Stimulated activated naive CD8-positive, alpha-beta T cell treated with anti-CD3 and anti-CD28 coated beads, Interleukin-15, amount 100 ng/mL, for 72 hours (primary cell): ENCODE measurements around the gene ANK3.
A peak's percentile ranks its signal among the peaks of the same experiment; 100 is the strongest.

Experiments
- ATAC-seq: fragments of 150-1000 bp; cut with Tn5 transposase; 2 replicates; pipeline ENCODE4 v1.10.0; 2021; ENCODE audit warnings: mild to moderate bottlenecking, moderate library complexity
- DNase-seq, 2 donors: peaks; one replicate each; pipeline ENCODE4 v3.0.0; 2021 to 2022
- H3K27ac Mint-ChIP-seq, 2 donors: one replicate each; pipeline ENCODE4 v1.8.0; 2022; ENCODE audit warnings: mild to moderate bottlenecking in 2 of 2, mixed read lengths in 2 of 2, moderate library complexity in 2 of 2
- H3K27me3 Mint-ChIP-seq: one replicate; pipeline ENCODE4 v1.8.0; 2022; ENCODE audit warnings: mixed read lengths
- H3K4me1 Mint-ChIP-seq: one replicate; pipeline ENCODE4 v1.8.0; 2022; ENCODE audit warnings: mild to moderate bottlenecking, mixed read lengths
- H3K4me3 Mint-ChIP-seq, 2 donors: one replicate each; pipeline ENCODE4 v1.8.0; 2022; ENCODE audit warnings: mild to moderate bottlenecking in 2 of 2, mixed read lengths in 2 of 2, moderate library complexity in 1 of 2
- H3K9me3 Mint-ChIP-seq, 2 donors: one replicate each; pipeline ENCODE4 v1.8.0; 2022; ENCODE audit warnings: mixed read lengths in 2 of 2

Gene ANK3

GRCh38 chr10:60396766-60397165 lies 7.1 kb upstream of the ANK3 start:
- peaks cover 13% of the 10 kb centered on the region for H3K4me1 Mint-ChIP-seq
- ATAC-seq (no peak), DNase-seq (no peak)
- no peaks in the 10 kb centered on the region for H3K27me3 Mint-ChIP-seq
- no peaks in the 10 kb centered on the region for H3K9me3 Mint-ChIP-seq
- H3K4me3 Mint-ChIP-seq: no peak overlapping the region
- H3K27ac Mint-ChIP-seq: no peak overlapping the region

GRCh38 chr10:60395711-60396110 lies 6.0 kb upstream of the ANK3 start:
- ATAC-seq: no peak
- Mint-ChIP-seq H3K4me3 (no peak overlapping the region), H3K27me3 (no peaks in the 10 kb centered on the region), H3K27ac (no peak overlapping the region), H3K9me3 (no peaks in the 10 kb centered on the region), H3K4me1 (peaks cover 13% of the 10 kb centered on the region)
- no peak for DNase-seq

GRCh38 chr10:60394446-60394845 lies 4.8 kb upstream of the ANK3 start:
- no peak overlapping the region for H3K4me3 Mint-ChIP-seq
- DNase-seq: peak; percentile 3 to 36
- no peak overlapping the region for H3K27ac Mint-ChIP-seq
- H3K27me3 Mint-ChIP-seq: no peaks in the 10 kb centered on the region
- peak; percentile 97 for ATAC-seq
- peaks cover 15% of the 10 kb centered on the region for H3K4me1 Mint-ChIP-seq
- H3K9me3 Mint-ChIP-seq: no peaks in the 10 kb centered on the region

GRCh38 chr10:60390224-60390626 lies 550 bp upstream of the ANK3 start:
- DNase-seq (no peak), ATAC-seq (no peak)
- no peaks in the 10 kb centered on the region for H3K9me3 Mint-ChIP-seq
- peaks cover 17% of the 10 kb centered on the region for H3K4me1 Mint-ChIP-seq
- no peak overlapping the region for H3K4me3 Mint-ChIP-seq
- no peak overlapping the region for H3K27ac Mint-ChIP-seq
- H3K27me3 Mint-ChIP-seq: no peaks in the 10 kb centered on the region

GRCh38 chr10:60388709-60389301 lies 870 bp downstream of the ANK3 start:
- H3K4me3 Mint-ChIP-seq: no peak overlapping the region
- no peaks in the 10 kb centered on the region for H3K27me3 Mint-ChIP-seq
- no peaks in the 10 kb centered on the region for H3K9me3 Mint-ChIP-seq
- H3K27ac Mint-ChIP-seq: no peak overlapping the region
- H3K4me1 Mint-ChIP-seq: peaks cover 10% of the 10 kb centered on the region
- DNase-seq: no peak
- ATAC-seq: peak; percentile 42

GRCh38 chr10:60388116-60388625 lies 1.5 kb downstream of the ANK3 start:
- DNase-seq: no peak
- no peak overlapping the region for H3K4me3 Mint-ChIP-seq
- no peaks in the 10 kb centered on the region for H3K9me3 Mint-ChIP-seq
- H3K27me3 Mint-ChIP-seq: no peaks in the 10 kb centered on the region
- H3K4me1 Mint-ChIP-seq: peaks cover 10% of the 10 kb centered on the region
- no peak for ATAC-seq
- H3K27ac Mint-ChIP-seq: no peak overlapping the region

- no peak for ATAC-seq
- Mint-ChIP-seq H3K27ac (no peak overlapping the region), H3K9me3 (no peaks in the 10 kb centered on the region), H3K4me3 (no peak overlapping the region), H3K4me1 (peaks cover 10% of the 10 kb centered on the region), H3K27me3 (no peaks in the 10 kb centered on the region)
- DNase-seq: no peak
Measured at GRCh38 chr10:60387531-60387930, 2.1 kb downstream of the ANK3 start.

- no peak for ATAC-seq
- Mint-ChIP-seq H3K4me1 (peaks cover 10% of the 10 kb centered on the region), H3K27ac (no peak overlapping the region), H3K4me3 (no peak overlapping the region), H3K27me3 (no peaks in the 10 kb centered on the region), H3K9me3 (no peaks in the 10 kb centered on the region)
- no peak for DNase-seq
Measured at GRCh38 chr10:60385399-60385738, 4.3 kb downstream of the ANK3 start.

GRCh38 chr10:60384708-60385398 lies 4.8 kb downstream of the ANK3 start:
- Mint-ChIP-seq H3K4me3 (no peak overlapping the region), H3K27me3 (no peaks in the 10 kb centered on the region), H3K4me1 (peaks cover 10% of the 10 kb centered on the region), H3K27ac (no peak overlapping the region), H3K9me3 (no peaks in the 10 kb centered on the region)
- ATAC-seq (no peak), DNase-seq (no peak)

- Mint-ChIP-seq H3K4me3 (no peak overlapping the region), H3K27me3 (no peaks in the 10 kb centered on the region), H3K27ac (no peak overlapping the region), H3K4me1 (peaks cover 3% of the 10 kb centered on the region), H3K9me3 (no peaks in the 10 kb centered on the region)
- ATAC-seq (no peak), DNase-seq (no peak)
Measured at GRCh38 chr10:60384011-60384410, 5.7 kb downstream of the ANK3 start.

- no peaks in the 10 kb centered on the region for H3K27me3 Mint-ChIP-seq
- no peak overlapping the region for H3K4me3 Mint-ChIP-seq
- peak overlapping the region in 1 of 2 donors; percentile 82 for H3K27ac Mint-ChIP-seq
- no peaks in the 10 kb centered on the region for H3K9me3 Mint-ChIP-seq
- ATAC-seq: no peak
- no peak for DNase-seq
- no peaks in the 10 kb centered on the region for H3K4me1 Mint-ChIP-seq
Measured at GRCh38 chr10:60382946-60383681, 6.6 kb downstream of the ANK3 start.

- DNase-seq: no peak
- Mint-ChIP-seq H3K27me3 (no peaks in the 10 kb centered on the region), H3K27ac (no peak overlapping the region), H3K4me1 (no peaks in the 10 kb centered on the region), H3K4me3 (no peak overlapping the region), H3K9me3 (no peaks in the 10 kb centered on the region)
- no peak for ATAC-seq
Measured at GRCh38 chr10:60380781-60381180, 8.9 kb downstream of the ANK3 start.

- no peak overlapping the region for H3K27ac Mint-ChIP-seq
- ATAC-seq (no peak), DNase-seq (no peak)
- H3K9me3 Mint-ChIP-seq: no peaks in the 10 kb centered on the region
- no peaks in the 10 kb centered on the region for H3K27me3 Mint-ChIP-seq
- no peaks in the 10 kb centered on the region for H3K4me1 Mint-ChIP-seq
- H3K4me3 Mint-ChIP-seq: no peak overlapping the region
Measured at GRCh38 chr10:60377955-60378354, 11.7 kb downstream of the ANK3 start.

- Mint-ChIP-seq H3K27me3 (no peaks in the 10 kb centered on the region), H3K9me3 (no peaks in the 10 kb centered on the region), H3K27ac (no peak overlapping the region), H3K4me3 (no peak overlapping the region), H3K4me1 (no peaks in the 10 kb centered on the region)
- DNase-seq: no peak
- no peak for ATAC-seq
Measured at GRCh38 chr10:60377042-60377352, 12.7 kb downstream of the ANK3 start.

GRCh38 chr10:60376221-60377041 lies 13.2 kb downstream of the ANK3 start:
- DNase-seq (no peak), ATAC-seq (no peak)
- H3K27me3 Mint-ChIP-seq: no peaks in the 10 kb centered on the region
- no peak overlapping the region for H3K4me3 Mint-ChIP-seq
- no peak overlapping the region for H3K27ac Mint-ChIP-seq
- no peaks in the 10 kb centered on the region for H3K4me1 Mint-ChIP-seq
- no peaks in the 10 kb centered on the region for H3K9me3 Mint-ChIP-seq
